AG08395 (cell line): Measurements from ENCODE around the gene UBE2G1.

Source experiments
- DNase-seq: peaks from one replicate; pipeline ENCODE4 v3.0.0; 2012; ENCODE audit warnings: mixed read lengths, low spot score

Gene UBE2G1

DNA sequence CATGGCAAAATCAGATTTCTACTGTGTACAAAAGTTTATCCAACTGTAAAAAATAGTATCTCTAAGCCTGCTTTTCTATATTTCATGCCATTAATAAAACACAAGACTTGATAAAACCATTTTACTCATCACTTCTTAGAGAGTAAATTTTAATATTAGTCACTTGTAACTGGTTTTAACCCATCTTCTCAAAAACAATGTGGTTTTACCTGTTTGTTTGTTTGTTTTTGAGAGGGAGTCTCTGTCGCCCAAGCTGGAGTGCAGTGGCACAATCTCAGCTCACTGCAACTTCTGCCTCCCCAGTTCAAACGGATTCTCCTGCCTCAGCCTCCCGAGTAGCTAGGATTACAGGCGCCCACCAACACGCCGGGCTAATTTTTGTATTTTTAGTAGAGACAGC lies 32.1 kb downstream of the UBE2G1 start:
- no peak for DNase-seq

DNA sequence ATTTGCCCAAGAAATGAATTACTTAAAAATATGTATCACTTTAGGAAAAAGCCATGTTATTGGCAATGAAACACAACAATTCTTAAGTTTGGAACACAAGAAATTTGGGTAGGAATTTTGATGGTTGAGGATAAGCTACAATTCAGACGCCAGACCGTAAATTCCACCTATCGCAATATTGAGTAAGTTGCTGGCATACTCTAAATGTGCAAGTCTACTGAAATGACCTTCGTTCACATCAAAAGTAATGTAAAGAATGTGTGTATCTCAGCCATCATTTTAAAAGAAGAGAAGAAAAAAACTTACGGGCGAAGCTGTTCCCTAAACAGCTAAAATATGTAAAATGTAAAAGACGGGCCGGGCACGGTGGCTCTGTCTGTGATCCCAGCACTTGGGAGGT lies 33.4 kb downstream of the UBE2G1 start:
- DNase-seq = no peak

DNA sequence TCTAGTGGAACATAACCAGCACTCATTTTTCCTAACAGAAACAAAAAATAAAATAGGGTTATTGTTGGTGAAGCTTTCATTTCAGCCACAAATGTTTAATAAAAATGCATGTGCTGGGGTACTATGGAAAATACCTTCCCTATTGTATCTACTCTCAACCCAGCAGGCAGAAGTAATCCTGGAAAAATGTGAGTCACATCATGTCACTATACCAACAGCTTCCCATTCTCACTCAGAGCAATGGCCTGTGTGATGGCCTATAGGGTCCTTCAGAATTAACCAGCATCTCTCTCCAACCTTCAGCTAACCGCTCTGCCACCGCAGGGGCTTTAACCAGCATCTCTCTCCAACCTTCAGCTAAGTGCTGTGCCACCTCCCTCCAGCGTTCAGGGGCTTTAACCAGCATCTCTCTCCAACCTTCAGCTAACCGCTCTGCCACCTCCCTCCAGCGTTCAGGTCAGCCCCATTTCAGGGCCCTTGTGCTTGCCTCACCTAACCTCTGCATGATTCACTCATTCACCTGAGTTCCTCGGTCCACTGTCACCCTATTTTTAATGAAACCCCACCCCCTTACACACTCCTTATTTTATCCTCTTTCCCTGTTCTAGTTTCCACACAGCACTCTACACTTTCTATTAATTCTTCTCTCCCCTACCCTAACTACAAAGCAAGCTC lies 34.0 kb downstream of the UBE2G1 start:
- no peak for DNase-seq

DNA sequence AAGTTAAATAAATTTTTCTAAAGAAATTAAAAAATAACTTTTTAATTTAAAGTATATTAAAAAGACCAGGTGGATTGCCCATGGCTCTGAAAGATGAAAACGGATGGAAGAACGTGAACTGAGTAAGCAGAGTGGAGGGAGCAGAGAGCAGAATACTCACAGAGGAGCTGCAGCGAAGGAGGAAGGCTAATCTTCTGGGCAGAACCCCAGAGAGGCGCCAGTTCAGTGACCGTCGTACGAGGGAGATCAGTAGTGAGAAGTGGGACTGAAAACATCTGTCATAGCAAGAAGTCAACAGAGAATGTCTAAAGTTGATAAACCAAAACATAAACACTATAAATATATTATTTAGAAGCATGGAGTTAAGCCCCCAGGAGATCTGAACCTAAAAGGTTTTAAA lies 34.9 kb downstream of the UBE2G1 start:
- no peak for DNase-seq

DNA sequence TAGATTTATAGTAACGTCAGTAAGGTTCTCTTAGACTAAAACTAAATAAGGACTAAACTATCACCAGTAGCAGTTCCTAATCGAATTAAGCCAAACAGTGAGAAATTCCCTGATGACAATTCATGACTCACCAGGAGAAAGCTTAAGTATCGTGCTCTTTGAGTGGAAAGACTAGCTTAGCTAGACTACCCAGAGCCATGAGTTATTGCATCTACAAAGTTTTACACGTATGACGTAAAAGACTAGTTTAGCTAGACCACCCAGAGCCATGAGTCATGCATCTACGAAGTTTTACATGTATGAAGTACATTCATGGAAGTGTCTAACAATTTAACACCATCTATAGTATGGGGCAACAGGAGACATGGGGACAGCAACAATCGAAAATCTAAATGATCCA lies 36.6 kb downstream of the UBE2G1 start:
- DNase-seq = peak; percentile 88

DNA sequence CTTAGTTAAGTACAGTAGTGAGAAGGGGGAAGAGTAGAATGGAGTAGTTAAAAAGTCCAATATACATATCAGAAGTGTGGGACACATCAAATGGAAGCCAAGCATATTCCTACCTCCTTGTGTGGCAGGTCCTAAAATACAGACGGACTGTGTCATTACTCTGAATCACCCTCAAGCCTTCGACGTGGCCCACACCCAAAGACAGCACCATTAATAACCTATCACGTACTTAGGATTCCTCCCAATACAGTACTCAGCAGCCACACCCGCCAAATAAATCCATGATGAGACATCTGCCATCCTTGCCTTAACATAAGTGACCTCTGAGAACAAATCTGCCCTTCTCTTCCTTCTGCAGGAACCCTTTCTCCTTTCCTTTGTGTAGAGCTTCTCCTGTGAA lies 38.9 kb downstream of the UBE2G1 start:
- peak; percentile 76 for DNase-seq

DNA sequence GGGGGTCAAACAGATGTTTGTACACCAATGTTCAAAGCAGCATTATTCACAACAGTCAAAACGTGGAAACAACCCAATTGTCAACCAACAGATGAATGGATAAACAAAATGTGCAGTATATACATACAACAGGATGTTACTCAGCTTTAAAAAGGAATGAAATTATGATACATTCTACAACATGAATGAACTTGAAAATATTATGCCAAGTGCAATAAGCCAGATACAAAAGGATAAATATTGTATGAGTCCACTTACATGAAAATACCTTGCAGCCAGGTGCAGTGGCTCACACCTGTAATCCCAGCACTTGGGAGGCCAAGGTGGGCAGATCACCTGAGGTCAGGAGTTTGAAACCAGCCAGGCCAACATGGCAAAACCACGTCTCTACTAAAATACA lies 39.9 kb downstream of the UBE2G1 start:
- DNase-seq = no peak

DNA sequence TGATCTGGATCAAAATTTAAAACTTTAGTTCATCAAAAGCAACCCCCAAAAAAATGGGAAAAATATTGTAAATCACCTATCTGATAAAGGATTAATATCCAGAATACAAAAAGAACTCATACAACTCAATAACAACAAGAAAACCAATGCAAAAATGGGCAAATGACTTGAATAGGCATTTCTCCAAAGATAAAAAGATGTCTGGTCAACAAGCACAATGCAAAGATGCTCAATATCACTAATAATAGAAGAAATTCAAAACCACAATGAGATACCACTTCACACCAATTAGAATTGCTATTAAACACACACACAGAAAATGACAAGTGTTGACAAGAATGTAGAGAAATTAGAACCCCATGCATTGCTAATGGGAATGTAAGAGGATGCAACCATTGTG lies 40.4 kb downstream of the UBE2G1 start:
- DNase-seq = no peak

DNA sequence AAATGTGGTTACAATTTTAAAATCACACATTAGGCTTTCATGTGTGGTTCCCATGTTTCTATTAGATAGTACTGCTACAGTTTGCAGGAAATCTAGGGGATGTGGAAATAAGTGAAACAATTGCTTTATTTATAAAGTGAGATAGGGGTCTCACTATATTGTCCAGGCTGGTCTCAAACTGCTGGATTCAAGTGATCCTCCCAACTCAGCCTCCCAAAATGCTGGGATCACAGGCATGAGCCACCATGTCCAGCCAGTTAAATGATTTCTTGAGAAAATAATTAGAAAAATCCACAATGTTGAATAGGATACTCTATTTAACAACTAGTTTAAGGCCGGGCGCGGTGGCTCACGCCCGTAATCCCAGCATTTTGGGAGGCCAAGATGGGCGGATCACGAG lies 42.0 kb downstream of the UBE2G1 start:
- no peak for DNase-seq

DNA sequence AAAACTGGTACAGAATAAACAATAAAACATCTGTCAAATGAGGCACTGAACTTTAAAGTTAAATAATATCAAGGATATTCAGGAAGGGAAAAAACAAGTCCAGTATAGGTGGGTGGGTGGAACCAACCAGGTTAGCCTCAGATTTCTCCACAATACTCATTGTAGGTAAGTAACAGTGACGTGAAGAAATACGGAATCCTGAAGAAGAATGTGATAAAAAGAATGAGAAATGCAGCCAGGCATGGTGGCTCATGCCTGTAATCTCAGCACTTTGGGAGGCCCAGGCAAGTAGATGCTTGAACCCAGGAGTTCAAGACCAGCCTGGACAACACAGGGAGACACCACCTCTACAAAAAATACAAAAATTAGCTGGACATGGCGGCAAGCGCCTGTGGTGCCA lies 47.3 kb downstream of the UBE2G1 start:
- no peak for DNase-seq

DNA sequence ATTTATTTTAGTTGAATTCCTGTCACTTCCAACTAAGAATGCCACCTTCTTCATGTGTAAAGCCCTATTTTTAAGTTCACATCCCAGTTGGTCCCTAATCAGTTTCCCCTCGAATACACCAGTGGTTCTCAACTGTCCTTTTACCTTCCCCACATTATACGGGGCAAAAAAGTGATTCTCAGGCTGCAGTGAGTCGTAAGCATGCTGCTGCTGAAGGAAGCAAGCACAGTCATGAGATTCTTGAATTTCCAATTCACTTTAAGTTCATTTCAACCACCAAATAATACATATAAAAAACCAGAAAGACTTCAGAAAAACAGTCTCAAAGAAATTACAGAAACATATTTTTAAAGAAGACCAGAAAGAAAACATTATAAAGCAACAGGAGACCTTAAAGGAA lies 47.9 kb downstream of the UBE2G1 start:
- no peak for DNase-seq

DNA sequence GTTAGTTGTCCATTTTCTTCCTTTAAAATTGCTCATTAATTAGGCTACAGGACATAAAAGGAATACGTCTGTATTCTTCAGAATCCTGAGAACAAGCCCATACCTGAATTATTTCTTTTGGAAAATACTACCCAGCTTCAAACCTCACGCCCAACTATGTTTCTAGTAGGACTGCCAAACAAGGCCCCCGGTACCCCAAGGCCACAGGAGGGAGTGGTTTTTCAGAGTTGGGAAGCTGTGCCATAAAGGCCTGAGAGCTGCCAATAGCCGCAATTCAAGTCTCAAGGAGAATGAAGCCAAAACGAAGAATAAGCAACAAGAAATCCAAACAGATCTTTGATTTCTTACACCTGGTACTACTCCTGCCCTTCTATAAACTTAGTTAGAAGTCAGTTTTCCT lies 48.3 kb downstream of the UBE2G1 start:
- no peak for DNase-seq

DNA sequence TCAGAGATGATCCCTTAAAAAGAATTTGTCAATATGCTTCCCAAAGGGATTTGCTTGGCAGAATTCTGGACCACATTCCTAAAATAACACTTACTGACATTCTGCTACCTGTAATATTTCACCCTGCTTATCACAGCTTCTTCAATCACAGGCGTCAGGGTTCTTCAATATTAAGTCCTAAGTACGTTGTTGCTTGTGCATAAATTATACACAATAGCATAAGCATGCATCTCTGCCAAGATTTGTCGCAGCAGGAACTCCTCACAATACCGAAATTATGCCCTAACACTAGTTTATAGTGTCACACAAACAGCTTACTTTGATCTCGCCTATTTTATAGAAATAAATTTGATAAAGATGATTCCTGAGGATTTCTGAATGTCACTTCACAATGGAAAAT lies 48.9 kb downstream of the UBE2G1 start:
- no peak for DNase-seq

DNA sequence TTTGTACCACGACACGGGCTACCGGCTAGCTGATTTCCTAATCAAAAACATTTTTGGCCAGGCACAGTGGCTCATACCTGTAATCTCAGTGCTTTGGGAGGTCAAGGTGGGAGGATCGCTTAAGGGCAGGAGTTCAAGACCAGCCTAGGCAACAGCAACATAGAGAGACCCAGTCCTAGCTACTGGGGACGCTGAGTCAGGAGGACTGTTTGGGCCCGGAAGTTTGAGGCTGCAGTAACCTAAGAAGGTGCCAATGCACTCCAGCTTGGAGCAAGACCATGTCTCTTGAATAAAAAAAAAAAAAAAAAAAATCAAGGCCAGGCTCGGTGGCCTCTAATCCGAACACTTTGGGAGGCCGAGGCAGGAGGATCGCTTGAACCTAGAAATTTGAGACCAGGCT lies 49.8 kb downstream of the UBE2G1 start:
- DNase-seq = no peak

DNA sequence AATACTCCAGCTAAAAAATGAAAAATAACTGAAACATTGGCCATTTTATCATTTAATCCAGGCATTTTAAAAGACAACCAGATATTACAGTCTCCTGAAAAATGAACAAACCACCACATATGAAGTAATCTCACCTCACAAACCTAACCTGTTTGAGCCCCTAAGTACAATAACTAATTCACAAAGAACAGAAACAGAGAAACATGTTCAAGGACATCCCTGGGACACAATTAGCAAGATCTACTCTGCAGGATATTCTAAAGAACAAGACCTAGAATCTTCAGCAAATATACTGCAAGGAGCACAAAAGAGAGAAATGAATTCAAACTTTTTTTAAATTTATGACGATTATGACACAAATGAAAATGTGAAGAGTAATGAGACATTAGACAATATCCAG lies 51.9 kb downstream of the UBE2G1 start:
- no peak for DNase-seq

DNA sequence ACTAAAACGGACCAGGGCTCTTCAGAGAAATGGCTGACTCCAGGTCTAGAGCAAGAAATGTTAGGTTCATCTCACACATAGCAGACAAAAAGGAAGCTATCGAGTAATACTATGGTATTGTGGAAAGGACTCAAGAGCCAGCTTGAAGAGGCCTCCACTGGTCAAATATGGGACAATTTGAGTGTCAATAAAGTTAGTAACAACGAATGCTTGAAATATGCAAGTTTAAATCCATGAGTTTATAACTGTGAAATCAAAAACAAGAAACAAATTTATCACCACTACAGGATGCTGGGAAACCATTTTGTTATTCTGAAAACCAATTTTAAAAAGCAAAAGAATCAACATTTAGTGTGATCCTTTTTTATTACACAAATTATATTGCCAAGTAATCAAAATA lies 52.3 kb downstream of the UBE2G1 start:
- no peak for DNase-seq

DNA sequence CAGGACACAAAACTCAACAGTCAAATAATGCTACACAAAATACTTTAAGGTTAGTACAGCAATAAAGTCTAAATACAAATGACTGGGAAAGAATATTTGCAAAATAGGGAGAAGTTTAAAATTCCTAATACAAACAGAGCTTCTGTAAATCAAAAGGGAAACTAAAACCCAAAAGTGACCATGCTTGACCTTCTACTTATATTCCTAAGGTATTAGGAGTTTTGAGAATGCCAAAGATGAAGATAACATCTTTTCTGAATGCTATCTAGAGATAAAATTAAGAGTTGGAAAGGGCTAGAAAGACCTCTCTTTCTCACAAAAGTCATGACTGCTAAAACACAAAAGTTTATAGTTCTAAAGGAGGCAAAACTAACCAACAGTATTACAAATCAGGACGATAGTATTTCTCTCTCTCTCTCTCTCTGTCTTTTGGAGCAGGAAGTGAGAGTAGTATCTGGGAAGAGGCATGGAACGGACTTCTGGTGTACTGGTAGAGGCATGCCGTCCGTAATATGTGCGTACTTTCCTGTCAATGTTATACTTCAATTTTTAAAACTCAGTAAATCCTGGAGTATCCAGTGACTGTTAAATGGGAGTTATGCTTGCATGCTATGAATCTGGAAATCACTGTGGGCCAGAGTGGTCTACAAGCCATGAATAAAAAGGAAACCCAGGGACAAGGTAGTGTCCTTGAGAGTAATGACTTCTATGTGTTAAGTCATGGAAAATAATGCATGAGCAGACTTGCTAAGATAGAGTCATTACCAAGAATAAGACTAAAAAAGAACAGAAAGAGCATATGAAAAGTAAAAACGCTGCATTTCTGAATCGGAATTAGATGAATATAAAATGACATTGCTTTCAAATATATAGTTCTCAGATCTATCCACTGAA lies 53.0 kb downstream of the UBE2G1 start:
- DNase-seq = no peak

DNA sequence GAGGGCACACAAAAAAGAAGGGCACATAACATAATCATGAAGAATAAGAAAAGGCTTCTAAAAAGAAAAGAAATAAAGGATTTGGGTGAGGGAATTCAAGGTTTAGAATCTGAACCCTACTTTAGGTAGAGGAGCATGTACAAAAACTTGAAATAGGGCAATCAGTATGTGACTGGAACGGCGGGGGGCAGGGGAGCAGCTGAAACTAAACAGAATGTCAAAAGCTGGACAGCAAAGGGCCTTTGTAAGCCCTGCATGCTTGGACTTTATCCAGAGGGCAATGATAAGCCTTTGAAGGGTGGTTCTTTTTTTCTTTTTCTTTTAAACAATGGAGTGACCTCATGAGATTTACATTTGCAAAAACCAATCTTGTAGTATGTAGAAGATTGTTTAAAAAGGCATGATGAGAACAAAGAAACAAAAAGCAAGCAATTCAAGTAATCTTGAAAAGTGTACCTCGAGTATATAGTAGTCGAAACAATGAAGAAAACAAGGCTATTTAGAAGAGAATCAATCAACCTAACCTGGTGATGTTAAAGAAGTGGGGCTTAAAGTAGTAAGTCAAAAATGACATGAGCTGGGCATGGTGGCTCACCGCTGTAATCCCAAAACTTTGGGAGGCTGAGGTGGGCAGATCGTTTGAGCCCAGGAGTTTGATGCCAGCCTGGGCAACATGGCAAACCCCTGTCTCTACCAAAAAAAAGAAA lies 56.0 kb downstream of the UBE2G1 start:
- DNase-seq = no peak

DNA sequence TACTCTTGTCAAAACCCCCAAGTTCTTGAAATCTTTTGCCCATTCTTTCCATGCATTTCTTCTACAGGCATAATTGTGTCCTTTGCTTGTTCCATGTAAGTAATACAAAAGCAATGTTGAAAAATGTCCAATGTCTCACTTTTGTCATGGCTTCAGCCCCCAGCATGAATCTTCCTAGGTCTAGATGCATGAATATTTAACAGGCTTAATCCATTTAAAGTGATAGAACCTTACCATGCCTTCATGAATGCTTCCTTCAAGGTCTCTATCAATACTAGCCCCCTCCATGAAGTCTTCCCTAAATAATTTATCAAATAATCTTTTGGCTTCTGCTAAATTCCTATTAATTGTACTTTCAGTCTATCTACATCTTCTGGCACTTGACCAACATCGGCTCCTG lies 56.6 kb downstream of the UBE2G1 start:
- DNase-seq = no peak

DNA sequence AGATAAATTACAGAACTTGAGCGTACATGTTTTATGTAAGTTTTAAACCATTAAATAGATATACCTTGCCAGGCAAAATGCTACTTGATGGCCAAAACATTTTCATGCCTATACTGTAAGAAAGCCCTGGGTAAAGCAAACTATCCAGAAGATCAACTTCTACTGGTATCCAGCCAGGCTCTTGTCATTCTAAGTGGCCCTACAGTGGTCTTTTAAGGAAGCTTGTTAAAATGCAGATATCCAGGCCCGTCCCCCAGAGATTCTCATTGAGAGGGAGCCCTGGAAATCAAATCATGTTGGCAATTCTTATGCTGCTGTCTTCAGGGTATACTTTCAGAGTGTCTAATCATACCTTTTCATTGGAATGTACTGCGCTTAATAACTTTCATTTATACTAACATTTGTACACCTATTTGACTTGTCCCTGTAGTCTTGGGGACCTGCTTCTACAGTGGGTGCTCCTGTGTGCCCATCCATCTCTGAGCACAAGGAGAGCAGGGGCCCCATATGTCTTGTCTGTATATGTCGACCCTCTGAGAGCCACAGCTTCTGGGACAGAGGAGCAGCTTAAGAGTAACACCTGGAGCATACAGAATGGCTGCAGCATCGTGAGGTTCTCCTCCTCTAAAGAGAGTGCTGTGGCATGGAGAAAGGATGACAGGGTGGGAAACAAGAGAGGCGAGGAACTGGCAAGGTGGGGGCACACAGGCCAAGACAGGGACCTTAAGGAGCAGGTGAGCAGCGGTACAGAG lies 59.1 kb downstream of the UBE2G1 start:
- no peak for DNase-seq

DNA sequence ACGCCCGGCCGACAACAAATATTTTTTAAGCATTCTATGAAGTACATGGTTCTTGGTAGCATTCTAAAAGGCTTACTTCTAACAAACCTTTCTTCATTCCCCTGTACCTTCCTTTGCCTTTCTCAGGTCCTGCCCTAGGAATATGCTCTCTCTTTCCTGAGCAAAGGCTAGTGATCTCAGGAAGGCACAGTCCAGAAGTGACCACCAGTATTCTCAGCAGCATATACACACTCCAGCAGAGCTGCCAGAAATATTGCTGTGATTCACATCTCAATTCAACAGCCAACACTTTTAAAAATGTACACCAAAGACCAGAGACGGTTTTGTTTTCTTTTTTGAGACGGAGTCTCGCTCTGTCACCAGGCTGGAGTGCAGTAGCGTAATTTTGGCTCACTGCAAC lies 61.3 kb downstream of the UBE2G1 start:
- no peak for DNase-seq

DNA sequence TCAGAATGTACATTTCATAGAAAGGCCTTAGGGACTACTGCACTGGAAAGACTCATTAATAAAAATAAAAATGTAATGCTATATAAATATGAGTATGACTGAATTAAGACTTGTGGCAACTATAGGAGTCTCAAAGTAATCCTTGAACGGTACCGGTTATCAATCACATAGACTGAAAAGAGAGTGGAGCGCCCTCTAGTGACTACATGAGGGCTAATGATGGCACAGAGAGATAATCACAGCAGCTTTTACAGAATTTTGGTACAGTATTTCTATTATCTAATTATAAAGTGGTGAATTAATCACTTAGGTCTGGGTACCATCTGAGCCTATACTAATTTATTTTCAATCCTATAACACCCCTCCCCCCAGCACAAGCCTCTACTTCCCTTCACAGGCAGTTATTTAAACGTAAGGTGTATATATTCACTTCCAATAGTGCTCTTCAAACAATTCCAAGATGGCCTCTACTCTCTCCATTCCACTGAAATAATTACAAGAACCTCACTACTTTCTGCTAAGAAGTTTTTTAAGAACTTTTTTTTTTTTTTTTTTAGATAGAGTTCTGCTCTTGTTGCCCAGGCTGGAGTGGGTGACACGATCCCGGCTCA lies 62.0 kb downstream of the UBE2G1 start:
- DNase-seq = peak; percentile 63
